Endothelial cell of umbilical vein (primary cell): ENCODE data around the gene DNM2. TPM values are rescaled to one million over a fixed set of nuclear protein-coding genes. Genes with fewer than 3 reads are reported as not detected.

Experiments used
- BruUV-seq: library from RNA; stranded (reverse); fragments of 400-500 nt; replicated peaks from 2 replicates; lab custom pipeline; 2021; lab: Mats Ljungman, UMichigan
- CTCF ChIA-PET: fragments of 300-600, 350-600 bp; sonication (Branson Sonifier 250); formaldehyde crosslinking; loops from one replicate; lab custom pipeline; 2021; ENCODE audit warnings: antibody characterized with exemption, inconsistent platforms; lab: Charles Lee
- POLR2A ChIA-PET: fragments of 300-600, 350-600 bp; sonication (Branson Sonifier 250); formaldehyde crosslinking; loops from one replicate; lab custom pipeline; 2021; ENCODE audit warnings: antibody characterized with exemption, inconsistent platforms; lab: Charles Lee
- DNase-seq: peaks from one replicate; pipeline ENCODE4 v3.0.0-alpha.2; 2011; ENCODE audit warnings: low read depth, low spot score
- FAIRE-seq: peaks from 2 replicates; lab custom pipeline; 2011; peaks lifted over from hg19 to GRCh38; lab: Jason Lieb, UNC
- H2AFZ ChIP-seq: 2 replicates; pipeline ENCODE4 v1.6.0; 2012; ENCODE audit warnings: low read depth, low read length, control low read depth, inconsistent platforms
- H3K27ac ChIP-seq: 2 replicates; pipeline ENCODE4 v1.5.1; 2011; ENCODE audit warnings: low read depth, mild to moderate bottlenecking, control low read depth, low read length, moderate library complexity; ENCODE audit not compliant: insufficient read depth
- H3K27me3 ChIP-seq, 2 experiments: 2 replicates each; pipeline versions ENCODE4 v1.6.0 to v1.6.1; 2011; ENCODE audit warnings: low read length in 2 of 2, mixed read lengths in 1 of 2; ENCODE audit not compliant: control insufficient read depth in 2 of 2, insufficient read depth in 2 of 2
- H3K36me3 ChIP-seq, 2 experiments: 2 replicates in 1 of 2; 3 replicates in 1 of 2; pipeline ENCODE4 v1.5.1; 2011; ENCODE audit warnings: low read length in 2 of 2, mild to moderate bottlenecking in 1 of 2, moderate library complexity in 1 of 2; ENCODE audit not compliant: control insufficient read depth in 2 of 2, insufficient read depth in 2 of 2; ENCODE audit errors: extremely low read depth in 1 of 2
- H3K4me1 ChIP-seq: 3 replicates; pipeline ENCODE4 v1.5.1; 2011; ENCODE audit warnings: mild to moderate bottlenecking, low read length; ENCODE audit not compliant: control insufficient read depth, insufficient read depth; ENCODE audit errors: extremely low read depth
- H3K4me2 ChIP-seq: 2 replicates; pipeline ENCODE4 v1.6.1; 2011; ENCODE audit warnings: low read length, control low read depth, mixed read lengths; ENCODE audit not compliant: insufficient read depth
- H3K4me3 ChIP-seq, 3 experiments: fragments of 200-600 bp in 1 of 3; sonication (generic), shearing (Covaris generic) in 1 of 3; replicated peaks in 1 of 3; 2 replicates each; pipeline ENCODE4 v1.5.1; 2011 to 2016; ENCODE audit warnings: control low read depth in 3 of 3, low read length in 3 of 3, mild to moderate bottlenecking in 2 of 3, inconsistent platforms in 1 of 3, low read depth in 1 of 3, moderate library complexity in 1 of 3; ENCODE audit not compliant: insufficient read depth in 1 of 3
- H3K79me2 ChIP-seq: 2 replicates; pipeline ENCODE4 v1.6.0; 2012; ENCODE audit warnings: low read length, inconsistent platforms; ENCODE audit not compliant: control insufficient read depth, insufficient read depth
- H3K9ac ChIP-seq: replicated peaks from 2 replicates; pipeline ENCODE3; 2011; ENCODE audit warnings: low read length, control low read depth; ENCODE audit not compliant: insufficient read depth; ENCODE audit errors: extremely low read depth
- H3K9me1 ChIP-seq: replicated peaks from 3 replicates; pipeline ENCODE4 v1.6.0; 2011; ENCODE audit warnings: mild to moderate bottlenecking, low read length; ENCODE audit not compliant: control insufficient read depth, insufficient read depth; ENCODE audit errors: extremely low read depth
- H3K9me3 ChIP-seq: replicated peaks from 2 replicates; pipeline ENCODE4 v1.5.1; 2012; ENCODE audit warnings: low read length, inconsistent platforms; ENCODE audit not compliant: control insufficient read depth, insufficient read depth
- H4K20me1 ChIP-seq: replicated peaks from 2 replicates; pipeline ENCODE3; 2011; ENCODE audit warnings: mild to moderate bottlenecking, low read length; ENCODE audit not compliant: control insufficient read depth, insufficient read depth; ENCODE audit errors: extremely low read depth
- CTCF ChIP-seq, 2 donors: IDR thresholded peaks; 1 replicate in 1 of 2; 2 replicates in 1 of 2; pipeline ENCODE4 v1.5.1; 2011; ENCODE audit warnings: low read length in 2 of 2, mild to moderate bottlenecking in 2 of 2, moderate library complexity in 2 of 2, control low read depth in 1 of 2, inconsistent platforms in 1 of 2, low read depth in 1 of 2; ENCODE audit not compliant: insufficient read depth in 1 of 2; ENCODE audit errors: extremely low read depth in 1 of 2
- EZH2 ChIP-seq: IDR thresholded peaks from 2 replicates; pipeline ENCODE4 v1.6.1; 2012; ENCODE audit warnings: borderline replicate concordance, low read depth, mild to moderate bottlenecking, moderate library complexity, low read length, inconsistent platforms; ENCODE audit not compliant: severe bottlenecking
- FOS ChIP-seq: IDR thresholded peaks from 2 replicates; pipeline ENCODE4 v1.6.1; 2011; ENCODE audit warnings: mild to moderate bottlenecking, low read length, moderate library complexity, borderline replicate concordance; ENCODE audit not compliant: insufficient read depth
- GATA2 ChIP-seq: IDR thresholded peaks from 2 replicates; pipeline ENCODE4 v1.7.0; 2011; ENCODE audit warnings: low read depth, mild to moderate bottlenecking, moderate library complexity, mixed read lengths, low read length; ENCODE audit not compliant: insufficient read length, insufficient read depth
- JUN ChIP-seq: IDR thresholded peaks from 2 replicates; pipeline ENCODE4 v1.6.1; 2011; ENCODE audit warnings: borderline replicate concordance, low read depth; ENCODE audit not compliant: insufficient read length, insufficient read depth
- MAX ChIP-seq: IDR thresholded peaks from 2 replicates; pipeline ENCODE4 v1.6.1; 2011; ENCODE audit not compliant: insufficient read depth, insufficient read length
- MYC ChIP-seq: IDR thresholded peaks from one replicate; pipeline ENCODE4 v1.6.1; 2011; ENCODE audit warnings: mild to moderate bottlenecking, low read depth, low read length
- POLR2A ChIP-seq: IDR thresholded peaks from 2 replicates; pipeline ENCODE4 v1.6.1; 2012; ENCODE audit warnings: low read depth, mild to moderate bottlenecking, control low read depth, low read length
- POLR2AphosphoS5 ChIP-seq: IDR thresholded peaks from 2 replicates; pipeline ENCODE4 v1.6.1; 2012; ENCODE audit warnings: low read depth, mild to moderate bottlenecking, control low read depth, low read length, moderate library complexity; ENCODE audit not compliant: insufficient read depth
- dilution Hi-C: fragments of 300-500 bp; cut with MboI; formaldehyde crosslinking; loops from one replicate; pipeline ENCODE4 v1.15.0; 2019; ENCODE audit warnings: low sequenced_read_pairs; ENCODE audit not compliant: extremely low pct_ligation_motif_present
- intact Hi-C: fragments of 100-400 bp; cut with micrococcal nuclease; formaldehyde crosslinking; loops from one replicate; pipeline ENCODE4 v1.10.0; 2022
- polyA plus RNA-seq, 4 experiments: library from polyadenylated mRNA; depleted of rRNA in 3 of 4; stranded (reverse) in 3 of 4; unstranded in 1 of 4; fragments of >200 nt; gene quantifications; 2 replicates each; pipeline versions ENCODE4 v1.2.1 to v1.2.3, GENCODE V29; 2011 to 2012; ENCODE audit warnings: missing spikeins in 1 of 4
- total RNA-seq: library from RNA; stranded (reverse); gene quantifications from 2 replicates; pipeline ENCODE4 v1.2.3, GENCODE V29; 2021

Gene DNM2
- total and polyA plus RNA-seq, 2 donors (not counting 3 experiments of a cell fraction or from before 2014, with no cell fraction given) = 81.8 to 175 TPM

GRCh38 chr19:10707440-10707839, 10.4 kb upstream of the DNM2 start:
- ChIA-PET POLR2A (no interaction called here), CTCF (no interaction called here)
- Histone ChIP-seq H3K9ac (no peak overlapping the region), H3K9me1 (no peaks in the 10 kb centered on the region), H3K27me3 (no peaks in the 10 kb centered on the region), H2AFZ (no peak overlapping the region), H3K4me2 (no peak overlapping the region), H3K4me1 (no peaks in the 10 kb centered on the region), H4K20me1 (no peaks in the 10 kb centered on the region), H3K4me3 (no peak overlapping the region), H3K79me2 (no peaks in the 10 kb centered on the region), H3K27ac (no peak overlapping the region), H3K36me3 (peaks cover 0 to 3% of the 10 kb centered on the region in 2 experiments), H3K9me3 (no peaks in the 10 kb centered on the region)
- no peak for DNase-seq
- no peak for FAIRE-seq
- no TSS peak for BruUV-seq
- intact Hi-C loops = no loop called here
- TF ChIP-seq EZH2 (no peak), POLR2AphosphoS5 (no peak), CTCF (IDR thresholded peaks at IDR 0.05; ENCODE audit: extremely low read depth in 1 of 2, insufficient read depth in 1 of 2, low read depth in 1 of 2, low read length in 2 of 2) (no peak), JUN (no peak), MYC (no peak), POLR2A (no peak)
- dilution Hi-C loops = no loop called here

GRCh38 chr19:10708291-10708690, 9.6 kb upstream of the DNM2 start:
- dilution Hi-C loops (no loop called here), intact Hi-C loops (no loop called here)
- no peak overlapping the region for H3K27ac ChIP-seq
- no peaks in the 10 kb centered on the region for H3K79me2 ChIP-seq
- no peak for TF ChIP-seq POLR2A
- TF ChIP-seq FOS = no peak
- TF ChIP-seq JUN = no peak
- TF ChIP-seq MYC = no peak
- no peak for TF ChIP-seq CTCF (IDR thresholded peaks at IDR 0.05; ENCODE audit: extremely low read depth in 1 of 2, insufficient read depth in 1 of 2, low read depth in 1 of 2, low read length in 2 of 2)
- no peak for TF ChIP-seq MAX
- no peak for TF ChIP-seq EZH2
- no peak for TF ChIP-seq GATA2
- no peak for TF ChIP-seq POLR2AphosphoS5
- no peaks in the 10 kb centered on the region for H3K9me1 ChIP-seq
- no peaks in the 10 kb centered on the region for H3K4me1 ChIP-seq
- ChIA-PET POLR2A (no interaction called here), CTCF (interaction anchor here (1.0 to 1.2 kb wide), 2 partner anchors 9 to 156 kb away, joined by 3 to 4 read pairs; no protein-coding TSS in a partner anchor)
- no peak overlapping the region for H3K4me2 ChIP-seq
- no TSS peak for BruUV-seq
- H3K9me3 ChIP-seq = no peaks in the 10 kb centered on the region
- no peak overlapping the region for H3K9ac ChIP-seq
- H3K36me3 ChIP-seq = peaks cover 0 to 3% of the 10 kb centered on the region in 2 experiments
- DNase-seq (no peak), FAIRE-seq (no peak)
- no peaks in the 10 kb centered on the region for H3K27me3 ChIP-seq
- H3K4me3 ChIP-seq = no peak overlapping the region
- H4K20me1 ChIP-seq = no peaks in the 10 kb centered on the region
- no peak overlapping the region for H2AFZ ChIP-seq
